GM21515 (cell line): ENCODE results near the gene MAPKBP1.
"Not testable (repeated sequence)": the region's sequence is repeated elsewhere in the genome, so short reads cannot be mapped to it uniquely, and the experiment has no call there.

Experiments
- ATAC-seq: cut with Tn5 transposase; IDR thresholded peaks from one replicate; pipeline ENCODE4 v1.9.1; 2021; ENCODE audit not compliant: unreplicated experiment

The MAPKBP1 gene, protein sequence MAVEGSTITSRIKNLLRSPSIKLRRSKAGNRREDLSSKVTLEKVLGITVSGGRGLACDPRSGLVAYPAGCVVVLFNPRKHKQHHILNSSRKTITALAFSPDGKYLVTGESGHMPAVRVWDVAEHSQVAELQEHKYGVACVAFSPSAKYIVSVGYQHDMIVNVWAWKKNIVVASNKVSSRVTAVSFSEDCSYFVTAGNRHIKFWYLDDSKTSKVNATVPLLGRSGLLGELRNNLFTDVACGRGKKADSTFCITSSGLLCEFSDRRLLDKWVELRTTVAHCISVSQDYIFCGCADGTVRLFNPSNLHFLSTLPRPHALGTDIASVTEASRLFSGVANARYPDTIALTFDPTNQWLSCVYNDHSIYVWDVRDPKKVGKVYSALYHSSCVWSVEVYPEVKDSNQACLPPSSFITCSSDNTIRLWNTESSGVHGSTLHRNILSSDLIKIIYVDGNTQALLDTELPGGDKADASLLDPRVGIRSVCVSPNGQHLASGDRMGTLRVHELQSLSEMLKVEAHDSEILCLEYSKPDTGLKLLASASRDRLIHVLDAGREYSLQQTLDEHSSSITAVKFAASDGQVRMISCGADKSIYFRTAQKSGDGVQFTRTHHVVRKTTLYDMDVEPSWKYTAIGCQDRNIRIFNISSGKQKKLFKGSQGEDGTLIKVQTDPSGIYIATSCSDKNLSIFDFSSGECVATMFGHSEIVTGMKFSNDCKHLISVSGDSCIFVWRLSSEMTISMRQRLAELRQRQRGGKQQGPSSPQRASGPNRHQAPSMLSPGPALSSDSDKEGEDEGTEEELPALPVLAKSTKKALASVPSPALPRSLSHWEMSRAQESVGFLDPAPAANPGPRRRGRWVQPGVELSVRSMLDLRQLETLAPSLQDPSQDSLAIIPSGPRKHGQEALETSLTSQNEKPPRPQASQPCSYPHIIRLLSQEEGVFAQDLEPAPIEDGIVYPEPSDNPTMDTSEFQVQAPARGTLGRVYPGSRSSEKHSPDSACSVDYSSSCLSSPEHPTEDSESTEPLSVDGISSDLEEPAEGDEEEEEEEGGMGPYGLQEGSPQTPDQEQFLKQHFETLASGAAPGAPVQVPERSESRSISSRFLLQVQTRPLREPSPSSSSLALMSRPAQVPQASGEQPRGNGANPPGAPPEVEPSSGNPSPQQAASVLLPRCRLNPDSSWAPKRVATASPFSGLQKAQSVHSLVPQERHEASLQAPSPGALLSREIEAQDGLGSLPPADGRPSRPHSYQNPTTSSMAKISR (N-terminal part only)

DNA sequence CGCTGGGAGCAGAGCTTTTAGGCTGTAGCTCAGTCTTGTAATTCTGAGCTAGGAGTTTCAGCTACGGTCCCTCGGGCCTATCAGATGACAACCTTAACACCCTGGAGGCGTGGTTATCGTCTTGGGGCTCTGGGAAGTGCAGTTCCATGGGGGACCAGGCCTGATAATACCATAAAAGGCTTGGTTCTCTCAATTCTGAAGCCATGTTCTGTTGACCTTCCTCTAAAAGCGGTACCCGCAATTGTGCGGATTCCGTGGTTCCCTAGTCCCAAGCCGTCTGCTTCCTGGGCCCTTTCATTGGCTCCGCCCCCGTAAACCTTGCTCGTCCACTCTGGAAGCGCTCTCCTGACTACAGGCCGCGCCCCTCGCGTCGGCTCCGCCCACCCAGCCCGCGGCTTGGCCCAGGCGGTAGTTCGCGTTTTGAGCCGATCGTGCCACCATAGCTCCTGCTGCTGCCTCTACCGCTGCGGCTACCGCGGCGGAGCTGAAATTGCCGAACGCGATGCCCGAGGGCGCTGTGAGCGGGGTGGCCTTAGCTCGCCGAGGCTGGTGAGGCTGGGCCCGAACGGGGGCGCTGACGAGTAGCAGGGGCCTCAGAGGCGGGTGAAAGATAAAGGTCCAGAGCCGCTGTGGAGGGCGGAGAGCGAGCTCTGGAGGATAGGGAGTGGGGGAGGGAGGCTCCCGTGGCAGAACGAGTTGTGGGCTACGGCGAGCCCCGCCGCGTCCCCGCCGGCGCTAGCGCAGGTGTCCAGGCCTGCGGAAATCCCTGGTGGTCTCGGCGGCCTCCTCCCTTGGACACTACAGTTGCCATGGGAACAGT lies at the start of gene MAPKBP1:
MAPKBP1 (plus strand) TSS at position 423 of the 820 bp plus-strand sequence. CDS start 792 bp downstream, outside the sequence.
- ATAC-seq: peak; percentile 73

DNA sequence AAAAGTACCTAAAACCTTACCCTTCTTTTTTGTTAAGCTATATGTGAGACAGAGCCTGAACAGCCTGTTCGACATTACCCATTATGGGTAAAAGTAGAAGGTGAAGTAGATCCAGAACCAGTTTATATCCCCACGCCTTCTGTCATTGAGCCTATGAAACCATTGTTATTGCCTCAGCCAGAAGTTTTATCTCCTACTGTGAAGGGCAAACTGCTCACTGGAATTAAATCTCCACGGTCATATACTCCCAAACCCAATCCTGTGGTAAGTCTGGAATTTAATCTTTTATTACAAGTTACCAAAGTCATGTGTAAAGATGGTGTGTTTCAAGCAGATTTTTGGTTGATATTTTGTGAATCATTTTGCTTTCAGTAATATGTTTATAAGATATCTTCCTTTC lies 47.1 kb upstream of the MAPKBP1 start:
- ATAC-seq: no peak

DNA sequence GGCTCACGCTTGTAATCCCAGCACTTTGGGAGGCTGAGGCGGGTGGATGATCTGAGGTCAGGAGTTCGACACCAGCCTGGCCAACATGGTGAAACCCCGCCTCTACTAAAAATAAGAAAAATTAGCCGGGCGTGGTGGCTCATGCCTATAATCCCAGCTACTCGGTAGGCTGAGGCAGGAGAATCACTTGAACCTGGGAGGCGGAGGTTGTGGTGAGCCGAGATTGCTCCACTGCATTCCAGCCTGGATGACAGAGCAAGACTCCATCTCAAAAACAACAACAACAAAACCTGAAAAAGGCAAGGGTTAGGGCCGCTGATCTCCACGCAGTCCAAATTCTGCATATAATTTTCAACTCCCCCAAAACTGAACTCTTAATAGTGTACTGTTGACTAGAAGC lies 46.2 kb upstream of the MAPKBP1 start:
- not testable (repeated sequence) for ATAC-seq

DNA sequence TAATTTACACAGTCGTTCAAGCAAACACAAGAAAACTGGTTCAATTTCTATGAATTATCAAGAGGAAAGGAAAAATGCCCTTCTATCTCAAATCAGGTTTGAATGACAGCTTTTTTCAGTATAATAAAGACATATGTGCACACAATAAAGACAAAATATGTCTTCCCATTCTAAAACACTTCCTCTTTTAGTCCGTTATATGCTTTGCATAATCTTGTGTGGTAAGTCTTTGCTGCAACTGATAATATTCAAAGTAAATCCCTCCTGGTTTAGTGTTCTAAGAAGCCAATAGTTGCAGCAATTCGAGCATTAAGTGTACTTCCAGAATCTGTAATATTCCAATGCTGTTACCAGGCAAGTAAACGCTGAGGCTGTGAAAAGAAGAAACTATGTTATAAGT lies 43.7 kb upstream of the MAPKBP1 start:
- ATAC-seq: no peak

DNA sequence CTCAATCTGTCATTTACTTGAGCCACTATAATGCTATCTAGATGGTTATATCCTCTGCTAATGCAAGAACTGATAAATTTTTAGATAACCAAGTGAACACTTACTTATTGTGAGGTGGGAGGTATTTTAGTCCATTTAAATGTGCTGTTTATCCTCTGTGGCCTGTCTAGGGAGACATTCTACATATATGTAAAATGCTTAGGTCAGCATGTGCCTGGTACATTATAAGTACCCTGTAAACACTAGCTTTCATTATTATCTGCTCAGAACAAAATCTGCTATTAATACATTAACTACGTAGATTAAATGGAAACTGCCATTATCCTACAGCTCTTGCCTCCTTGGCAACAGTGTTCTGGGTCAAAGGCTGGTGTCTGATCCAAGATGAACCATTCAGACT lies 41.8 kb upstream of the MAPKBP1 start:
- ATAC-seq: no peak

GRCh38 chr15:41734079-41734478 lies 40.2 kb upstream of the MAPKBP1 start:
- ATAC-seq: no peak

DNA sequence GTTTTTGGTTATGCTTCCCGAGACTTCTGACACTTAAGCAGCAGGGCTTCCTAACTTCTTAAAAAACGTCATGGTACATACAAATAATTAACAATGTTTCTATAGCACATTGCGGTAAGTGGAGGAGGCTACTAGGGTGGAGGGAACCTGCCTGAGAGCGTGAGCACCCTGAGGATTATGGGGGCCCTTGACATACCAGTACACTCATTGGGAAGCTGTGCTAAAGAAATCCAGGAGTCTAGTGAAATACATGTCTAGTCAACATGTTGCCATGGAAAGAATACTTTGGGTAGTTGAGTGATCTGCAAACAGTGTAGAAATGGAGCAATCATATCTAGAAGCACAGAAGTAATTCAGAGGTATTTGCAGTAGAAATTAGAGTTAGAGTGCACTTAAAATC lies 39.2 kb upstream of the MAPKBP1 start:
- no peak for ATAC-seq

- not testable (repeated sequence) for ATAC-seq
These were observed 38.8 kb upstream of the MAPKBP1 start for GRCh38 chr15:41735492-41735891.

GRCh38 chr15:41746802-41747201 lies 27.5 kb upstream of the MAPKBP1 start:
- no peak for ATAC-seq

DNA sequence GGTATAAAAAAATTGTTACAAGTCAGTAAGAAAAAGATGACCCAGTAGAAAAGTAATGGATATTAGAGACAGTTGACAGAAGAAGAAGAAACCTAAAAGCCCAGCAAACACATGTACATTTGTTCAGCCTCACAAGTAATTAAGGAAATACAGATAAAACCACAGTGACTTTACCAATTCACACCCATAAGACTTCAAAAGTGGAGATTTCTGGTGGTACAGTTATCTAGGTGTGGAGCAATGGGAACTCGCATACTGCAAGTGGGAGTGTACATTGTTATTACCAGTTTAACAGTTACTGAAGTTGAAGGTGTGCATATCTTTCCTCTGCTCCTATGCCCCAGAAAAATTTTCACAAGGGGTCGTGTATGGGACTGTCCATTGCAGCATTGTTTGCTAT lies 18.1 kb upstream of the MAPKBP1 start:
- no peak for ATAC-seq

DNA sequence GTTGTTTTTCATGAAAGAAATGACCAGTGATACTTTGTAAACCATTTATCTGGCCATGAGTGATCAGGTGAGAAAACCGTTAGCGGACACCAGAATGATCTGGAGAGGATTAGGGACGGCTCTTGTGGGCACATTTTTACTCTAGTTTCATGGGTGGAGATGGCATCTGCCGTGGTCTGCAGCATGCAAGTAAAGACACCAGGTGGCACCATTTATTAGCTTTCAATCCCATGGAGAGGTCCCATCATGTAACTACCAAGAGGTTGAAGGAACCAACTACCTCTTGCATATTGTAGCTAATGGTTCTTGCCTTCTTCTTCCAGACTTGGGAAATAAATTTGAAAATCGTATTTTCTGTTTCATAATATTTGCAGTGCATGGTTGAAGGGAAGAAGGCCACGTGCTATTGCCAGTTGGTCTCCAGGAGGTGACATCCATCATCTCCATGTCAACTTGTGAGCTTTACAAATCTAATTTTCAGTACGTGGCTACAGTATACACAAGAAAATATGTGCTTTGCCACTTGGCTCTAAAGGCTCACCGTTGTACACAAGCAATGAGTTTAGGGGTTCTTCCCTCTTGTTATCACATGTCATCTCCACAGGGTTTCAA lies 1.5 kb upstream of the MAPKBP1 start:
- ATAC-seq: no peak

DNA sequence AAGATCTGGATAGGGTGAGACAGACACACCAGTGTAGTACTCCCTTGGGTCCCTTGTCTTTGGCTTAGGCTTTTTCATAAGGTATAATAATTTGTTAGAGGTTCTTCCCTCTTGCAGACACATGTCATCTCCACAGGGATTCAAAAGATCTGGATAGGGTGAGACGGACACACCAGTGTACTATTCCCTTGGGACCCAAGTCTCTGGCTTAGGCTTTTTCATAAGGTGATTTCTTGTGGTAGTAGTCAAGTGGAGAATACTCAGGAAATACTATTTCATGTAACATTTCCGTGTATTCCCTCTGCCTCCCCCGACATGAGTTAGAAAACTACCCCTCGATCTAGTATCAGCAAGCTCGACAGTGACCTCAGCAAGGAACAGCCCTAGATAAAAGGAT lies 954 bp upstream of the MAPKBP1 start:
- ATAC-seq: no peak

DNA sequence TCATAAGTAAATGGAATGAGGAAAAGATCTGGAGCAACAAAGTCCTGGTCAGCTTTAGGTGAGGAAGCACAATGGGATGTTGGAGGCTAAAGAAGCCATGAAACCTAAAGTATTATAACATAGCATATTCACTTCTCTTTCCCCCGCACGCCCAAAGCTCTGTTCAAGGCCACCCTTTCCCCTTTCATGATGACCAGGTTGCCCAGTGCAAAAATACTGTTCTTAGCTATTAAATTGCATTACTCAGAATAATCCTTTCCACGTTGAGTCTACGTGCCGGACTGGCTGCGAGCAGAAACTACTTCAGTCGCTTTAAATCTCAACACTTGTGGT lies 589 bp upstream of the MAPKBP1 start:
- no peak for ATAC-seq

DNA sequence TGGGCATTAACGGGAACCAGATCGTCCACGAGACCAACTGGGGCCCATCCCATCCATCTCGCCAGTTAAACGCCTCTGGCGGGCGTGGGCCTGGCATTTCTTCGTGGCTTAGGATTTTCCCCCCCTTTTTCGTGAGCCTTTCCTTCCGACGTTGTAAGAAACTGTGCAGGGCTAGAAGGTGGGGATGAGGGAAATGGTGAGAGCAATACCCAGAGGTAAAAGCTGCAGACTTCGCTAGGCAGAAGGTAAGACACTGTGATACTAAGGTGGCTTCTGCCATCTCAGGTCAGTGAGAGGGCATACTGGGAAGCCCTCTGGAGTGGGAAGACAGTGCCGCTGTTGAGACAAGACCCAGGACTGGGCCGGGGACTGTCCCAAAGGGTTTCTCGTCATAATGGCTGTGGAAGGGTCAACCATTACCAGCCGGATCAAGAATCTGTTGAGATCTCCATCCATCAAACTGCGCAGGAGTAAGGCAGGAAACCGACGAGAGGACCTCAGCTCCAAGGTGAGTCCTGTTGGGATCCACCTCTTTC lies 666 bp downstream of the MAPKBP1 start:
- ATAC-seq: no peak

GRCh38 chr15:41775651-41776050 lies 1.4 kb downstream of the MAPKBP1 start:
- no peak for ATAC-seq

- no peak for ATAC-seq
These were observed 3.2 kb downstream of the MAPKBP1 start for GRCh38 chr15:41777421-41777973.

DNA sequence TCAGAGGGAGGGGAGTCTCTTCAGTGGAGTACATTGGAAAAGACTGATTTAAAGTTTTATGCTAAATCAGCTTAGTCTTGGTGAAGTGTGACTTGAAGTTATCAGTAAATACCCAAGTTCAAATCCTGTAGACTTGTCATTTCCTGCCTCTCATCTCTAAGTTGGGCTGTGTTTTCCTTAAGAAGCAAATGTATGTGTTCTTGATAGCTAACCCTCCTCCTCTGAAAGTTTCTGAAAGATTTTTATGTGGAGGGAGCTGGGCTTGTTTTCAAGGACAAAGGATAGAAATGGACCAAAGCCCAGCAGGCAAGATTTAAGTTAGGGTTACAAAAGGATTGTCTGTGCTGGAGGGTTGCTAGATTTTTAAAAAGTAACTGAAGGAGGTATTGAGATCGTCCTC lies 4.2 kb downstream of the MAPKBP1 start:
- no peak for ATAC-seq

DNA sequence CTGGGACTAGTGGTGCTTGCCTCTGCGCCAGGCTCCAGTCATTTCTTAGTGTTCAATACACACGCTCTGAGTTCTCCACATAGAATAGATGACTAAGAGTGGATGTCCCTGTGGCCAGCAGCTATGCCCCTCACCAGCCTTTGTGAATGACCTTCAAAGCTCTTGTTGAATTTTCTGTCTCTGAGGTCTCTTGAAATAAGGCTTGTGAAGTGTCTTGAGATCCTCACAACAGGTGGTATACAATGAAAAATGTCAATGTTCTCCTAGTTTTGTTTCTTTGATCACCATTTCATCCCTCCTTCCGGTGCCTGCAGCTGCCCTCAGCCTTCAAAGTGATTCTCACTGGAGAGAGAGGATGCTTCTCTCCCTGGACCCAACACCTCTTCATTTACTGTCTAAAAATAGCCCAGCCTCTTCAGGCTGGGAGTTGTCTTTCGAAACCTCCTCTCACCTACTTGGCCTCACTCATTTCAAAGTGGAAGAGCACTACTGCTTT lies 5.4 kb downstream of the MAPKBP1 start:
- ATAC-seq: no peak

DNA sequence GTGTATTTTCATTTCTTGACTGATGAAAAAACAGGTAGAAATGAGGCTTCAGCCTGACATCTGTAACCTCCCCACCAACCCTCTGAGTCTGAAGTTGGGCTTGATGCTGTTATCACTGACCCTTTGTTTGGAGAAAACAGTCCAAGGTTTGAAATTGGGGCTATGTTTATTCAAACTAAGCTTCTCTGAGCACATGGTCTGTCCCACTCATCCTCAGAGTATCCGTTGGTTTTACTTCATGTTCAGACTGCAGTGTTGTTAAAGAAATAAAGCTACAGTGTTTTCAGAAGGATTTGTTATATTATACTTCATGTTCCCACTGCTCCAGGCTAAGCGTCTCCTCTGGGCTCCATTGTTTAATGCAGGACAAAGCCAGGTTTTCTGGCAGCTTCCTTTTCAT lies 6.0 kb downstream of the MAPKBP1 start:
- no peak for ATAC-seq
